CD4-positive, alpha-beta T cell treated with Interleukin-17A for 1 hour (primary cell): ENCODE data around the gene QRICH2.
"Not testable (repeated sequence)": the region's sequence is repeated elsewhere in the genome, so short reads cannot be mapped to it uniquely, and the experiment has no call there.

ENCODE experiments used
- DNase-seq: peaks from one replicate; pipeline ENCODE4 v3.0.0-alpha.2; 2020

The QRICH2 gene

GRCh38 chr17:76244721-76245120 is 63.4 kb downstream of the QRICH2 start:
- DNase-seq: not testable (repeated sequence)

- DNase-seq: no peak
Observed at GRCh38 chr17:76243826-76244679, 64.0 kb downstream of the QRICH2 start.

- no peak for DNase-seq
Observed at GRCh38 chr17:76241691-76242255, 66.3 kb downstream of the QRICH2 start.

GRCh38 chr17:76241204-76241538 is 66.9 kb downstream of the QRICH2 start:
- DNase-seq: no peak

- peak; percentile 76 for DNase-seq
Observed at GRCh38 chr17:76240461-76241203, 67.4 kb downstream of the QRICH2 start, which contains the start of gene RNF157. RNF157 (minus strand) TSS chr17:76240493; CDS start chr17:76240240, 253 bp downstream.

- no peak for DNase-seq
Observed at GRCh38 chr17:76239538-76240274, 68.4 kb downstream of the QRICH2 start.

- DNase-seq: no peak
Observed at GRCh38 chr17:76238847-76239537, 69.1 kb downstream of the QRICH2 start.

GRCh38 chr17:76237859-76238313 is 70.2 kb downstream of the QRICH2 start:
- no peak for DNase-seq

GRCh38 chr17:76236603-76237002 is 71.5 kb downstream of the QRICH2 start:
- no peak for DNase-seq

- DNase-seq: no peak
Observed at GRCh38 chr17:76235883-76236282, 72.2 kb downstream of the QRICH2 start.

- no peak for DNase-seq
Observed at GRCh38 chr17:76234354-76234679, 73.8 kb downstream of the QRICH2 start.

- DNase-seq: no peak
Observed at GRCh38 chr17:76233588-76234353, 74.3 kb downstream of the QRICH2 start.

- no peak for DNase-seq
Observed at GRCh38 chr17:76232342-76232741, 75.7 kb downstream of the QRICH2 start.

- not testable (repeated sequence) for DNase-seq
Observed at GRCh38 chr17:76226749-76227148, 81.3 kb downstream of the QRICH2 start.

GRCh38 chr17:76225373-76226086 is 82.5 kb downstream of the QRICH2 start:
- not testable (repeated sequence) for DNase-seq
